ENCODE data around the gene DMAC2L. TPM values are rescaled to one million over a fixed set of nuclear protein-coding genes. Genes with fewer than 3 reads are reported as not detected.

Gene DMAC2L
- polyA plus RNA-seq, 1 of the 3 experiments (the other 2 are of a cell fraction), result 20.3 TPM

DNA sequence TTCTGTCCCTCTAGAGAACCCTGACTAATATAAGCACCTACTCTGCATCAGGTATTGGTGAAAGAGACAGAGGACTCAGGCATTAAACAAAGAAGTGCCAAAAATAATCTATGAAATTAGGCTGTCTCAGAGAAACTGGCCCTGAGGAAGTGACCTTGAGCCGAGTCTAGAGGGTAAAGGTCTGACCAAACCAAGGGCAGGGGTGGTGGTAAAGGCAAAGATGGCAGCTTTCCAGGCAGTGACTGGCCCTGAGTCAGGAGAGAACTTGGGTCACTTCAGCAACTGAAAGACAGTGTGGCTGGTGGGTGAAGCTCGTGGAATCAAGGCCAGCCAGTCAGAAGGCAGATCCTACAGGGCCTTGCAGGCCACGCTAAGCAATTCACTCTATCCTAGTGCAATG lies 54.0 kb downstream of the DMAC2L start (continued):
- TF ChIP-seq REST (IDR thresholded peaks at IDR 0.05; ENCODE audit: low read depth, low read length), result no peak

DNA sequence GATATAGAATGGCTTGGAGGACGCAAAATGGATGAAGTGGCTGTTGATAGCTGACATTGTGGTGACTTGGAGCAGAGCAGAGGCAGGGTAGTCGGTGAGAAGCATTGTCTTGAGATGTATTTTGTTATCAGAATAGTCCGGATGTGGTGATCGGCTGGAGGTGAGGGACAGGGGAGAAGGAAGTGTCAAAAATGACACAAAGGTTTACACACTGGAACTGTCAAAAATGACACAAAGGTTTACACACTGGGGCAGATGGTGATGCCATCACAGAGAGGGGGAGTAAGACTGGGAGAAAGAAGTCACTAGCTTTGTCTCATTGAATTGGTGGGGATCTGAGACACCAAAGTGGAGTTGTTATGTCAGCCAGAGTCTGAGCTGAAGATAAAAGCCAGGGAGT lies 54.5 kb downstream of the DMAC2L start:
- H3K36me3 ChIP-seq (replicated peaks in 1 of 2; ENCODE audit: control insufficient read depth in 1 of 2, insufficient read depth in 2 of 2, low read length in 1 of 2), result no peaks in the 10 kb centered on the region
- no peak for TF ChIP-seq RCOR1 (IDR thresholded peaks at IDR 0.05; ENCODE audit: low read length)
- no peak for TF ChIP-seq YY1 (IDR thresholded peaks at IDR 0.05; ENCODE audit: low read depth)
- TF ChIP-seq ELF1 (IDR thresholded peaks at IDR 0.05), result no peak
- no peak for TF ChIP-seq REST (IDR thresholded peaks at IDR 0.05; ENCODE audit: low read depth, low read length)
- no peak for TF ChIP-seq SIN3A (IDR thresholded peaks at IDR 0.05; ENCODE audit: borderline replicate concordance, low read depth, low read length)
- TF ChIP-seq RFX5 (IDR thresholded peaks at IDR 0.05; ENCODE audit: low read length), result no peak
- no peak for TF ChIP-seq IRF3 (IDR thresholded peaks at IDR 0.05; ENCODE audit: low read depth, low read length)
- TF ChIP-seq MAX (IDR thresholded peaks at IDR 0.05; ENCODE audit: low read depth), result no peak
- no peak for TF ChIP-seq FOXJ3 (CRISPR knock-in tag; IDR thresholded peaks at IDR 0.05)
- TF ChIP-seq GABPA (IDR thresholded peaks at IDR 0.05; ENCODE audit: low read depth), result no peak
- TF ChIP-seq TCF12 (IDR thresholded peaks at IDR 0.05), result no peak
- H3K4me2 ChIP-seq, result no peak overlapping the region
- ChIA-PET CTCF (interaction anchor here (0.7 to 1.0 kb wide), 3 partner anchors 10 to 30 kb away, joined by 3 to 4 read pairs (median 3); partner anchors contain the start of gene CDKL1), POLR2A (no interaction called here)
- no peak overlapping the region for H3K27ac ChIP-seq (ENCODE audit: low read depth in 2 of 2, low read length in 1 of 2)
- WGBS (ENCODE audit: low lambda C conversion rate), result 94% methylated on average over 4 of the region's 4 CpGs
- no peak for DNase-seq
- H3K9me3 ChIP-seq, result no peaks in the 10 kb centered on the region
- H3K4me3 ChIP-seq (ENCODE audit: low read depth in 2 of 2, low read length in 1 of 2), result no peak overlapping the region
- no peak overlapping the region for H3K9ac ChIP-seq
- H3K4me1 ChIP-seq (ENCODE audit: control insufficient read depth in 1 of 2, insufficient read depth in 2 of 2, low read depth in 1 of 2, low read length in 1 of 2), result no peaks in the 10 kb centered on the region
- no peaks in the 10 kb centered on the region for H4K20me1 ChIP-seq (ENCODE audit: insufficient read depth)
- H3K27me3 ChIP-seq (ENCODE audit: insufficient read depth), result no peaks in the 10 kb centered on the region
- H3K79me2 ChIP-seq (ENCODE audit: insufficient read depth), result no peaks in the 10 kb centered on the region
- no peaks in the 10 kb centered on the region for H3F3A ChIP-seq (replicated peaks; ENCODE audit: insufficient read depth)
- no peak overlapping the region for H2AFZ ChIP-seq (ENCODE audit: low read depth)
- no peaks in the 10 kb centered on the region for H3K9me2 ChIP-seq

Data from SK-N-SH (cell line).